Progenitor cell of endocrine pancreas (in vitro differentiated cells): ENCODE results near the gene RELA. TPM values are rescaled to one million over a fixed set of nuclear protein-coding genes. Genes with fewer than 3 reads are reported as not detected.

Experiments used
- DNase-seq: peaks from one replicate; pipeline ENCODE4 v3.0.0; 2021; ENCODE audit warnings: low spot score; ENCODE audit not compliant: unreplicated experiment
- H3K27ac Mint-ChIP-seq: 2 replicates; pipeline ENCODE4 v1.8.0; 2021; ENCODE audit warnings: mild to moderate bottlenecking, moderate library complexity, mixed read lengths
- H3K27me3 Mint-ChIP-seq: 2 replicates; pipeline ENCODE4 v1.8.0; 2021; ENCODE audit warnings: mixed read lengths
- H3K36me3 Mint-ChIP-seq: 2 replicates; pipeline ENCODE4 v1.8.0; 2022; ENCODE audit warnings: mixed read lengths; ENCODE audit not compliant: insufficient read depth
- H3K4me1 Mint-ChIP-seq: 2 replicates; pipeline ENCODE4 v1.8.0; 2021; ENCODE audit warnings: low read depth, mixed read lengths
- H3K4me3 Mint-ChIP-seq: 2 replicates; pipeline ENCODE4 v1.8.0; 2021; ENCODE audit warnings: low read depth, mild to moderate bottlenecking, moderate library complexity, mixed read lengths
- H3K9me3 Mint-ChIP-seq: 2 replicates; pipeline ENCODE4 v1.8.0; 2021; ENCODE audit warnings: low read depth, mixed read lengths
- total RNA-seq: library from RNA; stranded (reverse); gene quantifications from 2 replicates; pipeline ENCODE4 v1.2.1, GENCODE V29; 2021
- TF ChIP-seq, protein P1 (sequence below): fragments of 200-600 bp; sonication (generic); IDR thresholded peaks from one replicate; pipeline ENCODE4 v1.5.0; 2021; ENCODE audit warnings: antibody characterized with exemption, mild to moderate bottlenecking; ENCODE audit not compliant: unreplicated experiment

Gene RELA
- total RNA-seq, 1 donor from 2014 or later, result 54.5 TPM

- H3K4me3 Mint-ChIP-seq, result peak overlapping the region; percentile 96
- H3K9me3 Mint-ChIP-seq, result no peaks in the 10 kb centered on the region
- H3K4me1 Mint-ChIP-seq, result peaks cover 17% of the 10 kb centered on the region
- TF ChIP-seq, protein P1, sequence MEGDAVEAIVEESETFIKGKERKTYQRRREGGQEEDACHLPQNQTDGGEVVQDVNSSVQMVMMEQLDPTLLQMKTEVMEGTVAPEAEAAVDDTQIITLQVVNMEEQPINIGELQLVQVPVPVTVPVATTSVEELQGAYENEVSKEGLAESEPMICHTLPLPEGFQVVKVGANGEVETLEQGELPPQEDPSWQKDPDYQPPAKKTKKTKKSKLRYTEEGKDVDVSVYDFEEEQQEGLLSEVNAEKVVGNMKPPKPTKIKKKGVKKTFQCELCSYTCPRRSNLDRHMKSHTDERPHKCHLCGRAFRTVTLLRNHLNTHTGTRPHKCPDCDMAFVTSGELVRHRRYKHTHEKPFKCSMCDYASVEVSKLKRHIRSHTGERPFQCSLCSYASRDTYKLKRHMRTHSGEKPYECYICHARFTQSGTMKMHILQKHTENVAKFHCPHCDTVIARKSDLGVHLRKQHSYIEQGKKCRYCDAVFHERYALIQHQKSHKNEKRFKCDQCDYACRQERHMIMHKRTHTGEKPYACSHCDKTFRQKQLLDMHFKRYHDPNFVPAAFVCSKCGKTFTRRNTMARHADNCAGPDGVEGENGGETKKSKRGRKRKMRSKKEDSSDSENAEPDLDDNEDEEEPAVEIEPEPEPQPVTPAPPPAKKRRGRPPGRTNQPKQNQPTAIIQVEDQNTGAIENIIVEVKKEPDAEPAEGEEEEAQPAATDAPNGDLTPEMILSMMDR, result no peak
- DNase-seq, result no peak
- H3K27ac Mint-ChIP-seq, result peak overlapping the region; percentile 93
- H3K27me3 Mint-ChIP-seq, result no peaks in the 10 kb centered on the region
- peaks cover 6% of the 10 kb centered on the region for H3K36me3 Mint-ChIP-seq
These were observed 46.1 kb downstream of the RELA start for GRCh38 chr11:65616575-65617001.

- Mint-ChIP-seq H3K4me1 (peaks cover 17% of the 10 kb centered on the region), H3K27ac (peak overlapping the region; percentile 95), H3K4me3 (peak overlapping the region; percentile 96), H3K9me3 (no peaks in the 10 kb centered on the region), H3K27me3 (no peaks in the 10 kb centered on the region), H3K36me3 (peaks cover 6% of the 10 kb centered on the region)
- no peak for DNase-seq
- TF ChIP-seq, protein P1, result no peak
These were observed 46.7 kb downstream of the RELA start for GRCh38 chr11:65615950-65616574.

- H3K36me3 Mint-ChIP-seq, result peaks cover 8% of the 10 kb centered on the region
- H3K27me3 Mint-ChIP-seq, result no peaks in the 10 kb centered on the region
- peaks cover 17% of the 10 kb centered on the region for H3K4me1 Mint-ChIP-seq
- TF ChIP-seq, protein P1, result no peak
- peak within 1 kb of the TSS; percentile 95 for H3K27ac Mint-ChIP-seq
- peak within 1 kb of the TSS; percentile 96 for H3K4me3 Mint-ChIP-seq
- DNase-seq, result peak; percentile 99
- H3K9me3 Mint-ChIP-seq, result no peaks in the 10 kb centered on the region
These were observed 47.3 kb downstream of the RELA start, which contains the start of gene PCNX3 for GRCh38 chr11:65615229-65615949. Gene PCNX3, plus strand, starts transcription at chr11:65615776. Its CDS starts 536 bp downstream, at chr11:65616312.

DNA sequence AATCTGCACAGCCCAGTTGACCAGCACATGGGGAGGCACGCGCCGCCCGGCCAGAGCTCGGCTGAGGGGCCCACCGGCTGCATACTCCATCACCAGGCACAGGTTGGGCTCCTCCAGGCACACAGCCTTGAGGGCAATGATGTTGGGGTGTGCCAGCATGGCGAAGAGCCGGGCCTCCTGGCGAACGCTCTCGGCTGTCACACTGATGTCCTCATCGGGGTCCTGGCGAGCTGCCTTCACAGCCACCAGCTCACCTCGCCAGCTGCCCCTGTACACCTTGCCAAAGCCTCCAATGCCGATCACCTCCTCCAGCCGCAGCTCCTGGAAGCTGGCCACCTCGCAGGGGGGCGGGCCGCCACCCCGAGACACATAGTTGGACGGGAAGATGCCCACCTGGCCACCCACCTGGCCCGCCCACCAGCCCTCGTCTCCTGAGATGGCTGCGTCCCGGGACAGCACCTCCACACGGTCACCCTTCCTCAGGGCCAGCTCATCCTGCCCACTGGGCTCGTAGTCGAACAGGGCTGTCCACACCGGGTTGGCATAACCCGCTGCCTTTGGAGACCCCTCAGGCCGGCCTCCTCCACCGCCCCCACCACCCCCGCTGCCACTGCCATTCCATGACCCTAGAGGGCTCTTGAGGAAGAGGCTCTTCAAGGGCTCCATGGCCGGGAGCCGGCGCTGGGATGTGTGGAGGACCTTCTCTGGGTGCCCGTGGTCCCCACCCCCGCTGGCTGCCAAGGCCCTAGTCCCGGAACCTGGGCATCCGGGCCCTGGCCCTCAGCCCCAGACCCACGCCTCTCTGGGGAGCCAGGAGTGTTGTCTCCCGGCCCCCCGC lies 49.4 kb downstream of the RELA start:
- Mint-ChIP-seq H3K4me1 (peaks cover 17% of the 10 kb centered on the region), H3K4me3 (peak overlapping the region; percentile 87), H3K36me3 (peaks cover 14% of the 10 kb centered on the region), H3K9me3 (no peaks in the 10 kb centered on the region), H3K27ac (no peak overlapping the region), H3K27me3 (no peaks in the 10 kb centered on the region)
- DNase-seq, result no peak
- TF ChIP-seq, protein P1, result no peak

DNA sequence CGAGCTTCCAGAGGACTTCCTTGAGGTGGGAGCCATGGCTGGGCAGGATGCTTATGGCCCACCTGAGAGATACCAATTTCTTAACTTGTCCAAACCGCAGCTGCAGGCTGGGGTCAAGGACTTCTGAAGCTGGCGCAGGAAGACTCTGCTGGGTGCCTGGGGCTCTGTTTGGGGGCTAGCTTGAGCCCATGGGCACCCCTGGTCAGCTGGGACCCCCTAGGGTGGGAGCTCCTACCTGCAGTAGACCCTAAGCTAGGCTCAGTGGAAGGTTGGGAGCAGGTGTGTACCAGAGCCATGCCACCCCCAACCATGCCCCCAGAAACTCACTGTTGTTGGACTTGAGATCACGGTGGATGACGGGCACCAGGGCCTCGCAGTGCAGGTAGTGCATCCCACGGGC lies 50.0 kb downstream of the RELA start:
- TF ChIP-seq, protein P1, result no peak
- H3K27ac Mint-ChIP-seq, result no peak overlapping the region
- no peaks in the 10 kb centered on the region for H3K9me3 Mint-ChIP-seq
- no peaks in the 10 kb centered on the region for H3K27me3 Mint-ChIP-seq
- peaks cover 17% of the 10 kb centered on the region for H3K4me1 Mint-ChIP-seq
- no peak for DNase-seq
- H3K4me3 Mint-ChIP-seq, result peak overlapping the region; percentile 87
- H3K36me3 Mint-ChIP-seq, result peaks cover 18% of the 10 kb centered on the region
